Naive thymus-derived CD4-positive, alpha-beta T cell (primary cell): ENCODE data around the gene SPAAR. TPM values are rescaled to one million over a fixed set of nuclear protein-coding genes. Genes with fewer than 3 reads are reported as not detected.

Experiments used
- ATAC-seq: fragments of 150-1000 bp; cut with Tn5 transposase; 2 replicates; pipeline ENCODE4 v1.10.0; 2021; ENCODE audit warnings: mild to moderate bottlenecking, moderate library complexity
- CTCF ChIA-PET: fragments of 350-600 bp; sonication (Branson Sonifier 250); formaldehyde crosslinking; loops from one replicate; lab custom pipeline; 2021; ENCODE audit warnings: antibody characterized with exemption; lab: Charles Lee
- POLR2A ChIA-PET: fragments of 350-600 bp; sonication (Branson Sonifier 250); formaldehyde crosslinking; loops from one replicate; lab custom pipeline; 2021; ENCODE audit warnings: antibody characterized with exemption, inconsistent platforms; lab: Charles Lee
- DNase-seq, 9 donors: peaks; one replicate each; pipeline versions ENCODE4 v3.0.0 to v3.0.0-alpha.2; 2020 to 2022; ENCODE audit warnings: mixed read lengths in 1 of 9
- H3K27ac ChIP-seq: one replicate; pipeline ENCODE4 v1.7.0; 2013; ENCODE audit warnings: mild to moderate bottlenecking, low read depth, low read length, moderate library complexity
- H3K27me3 ChIP-seq, 2 donors: one replicate each; pipeline ENCODE4 v1.7.0; 2013; ENCODE audit warnings: low read length in 2 of 2, mild to moderate bottlenecking in 2 of 2, moderate library complexity in 2 of 2; ENCODE audit not compliant: control insufficient read depth in 2 of 2, insufficient read depth in 2 of 2
- H3K36me3 ChIP-seq, 3 experiments: 1 replicate in 2 of 3; 2 replicates in 1 of 3; pipeline ENCODE4 v1.7.0; 2013; ENCODE audit warnings: low read length in 3 of 3, mild to moderate bottlenecking in 3 of 3, moderate library complexity in 1 of 3; ENCODE audit not compliant: insufficient read depth in 3 of 3, control insufficient read depth in 2 of 3
- H3K4me1 ChIP-seq, 2 donors: one replicate each; pipeline ENCODE4 v1.7.0; 2013; ENCODE audit warnings: low read length in 2 of 2, mild to moderate bottlenecking in 2 of 2, moderate library complexity in 1 of 2; ENCODE audit not compliant: control insufficient read depth in 2 of 2, insufficient read depth in 2 of 2
- H3K4me3 ChIP-seq: 2 replicates; pipeline ENCODE4 v1.7.0; 2013; ENCODE audit warnings: mild to moderate bottlenecking, low read length
- H3K9me3 ChIP-seq, 3 experiments: 1 replicate in 2 of 3; 2 replicates in 1 of 3; pipeline ENCODE4 v1.7.0; 2013; ENCODE audit warnings: low read length in 3 of 3; ENCODE audit not compliant: control insufficient read depth in 2 of 3
- H3K27ac Mint-ChIP-seq, 9 donors: one replicate each; pipeline ENCODE4 v1.8.0; 2020 to 2022; ENCODE audit warnings: mixed read lengths in 9 of 9, mild to moderate bottlenecking in 8 of 9, moderate library complexity in 5 of 9, inconsistent platforms in 2 of 9
- H3K27me3 Mint-ChIP-seq, 5 donors: one replicate each; pipeline ENCODE4 v1.8.0; 2021 to 2022; ENCODE audit warnings: mixed read lengths in 5 of 5, mild to moderate bottlenecking in 1 of 5
- H3K36me3 Mint-ChIP-seq, 5 donors: one replicate each; pipeline ENCODE4 v1.8.0; 2020 to 2022; ENCODE audit warnings: mixed read lengths in 5 of 5, mild to moderate bottlenecking in 3 of 5, inconsistent platforms in 1 of 5
- H3K4me1 Mint-ChIP-seq, 7 donors: one replicate each; pipeline ENCODE4 v1.8.0; 2020 to 2022; ENCODE audit warnings: mixed read lengths in 7 of 7, mild to moderate bottlenecking in 3 of 7, inconsistent platforms in 1 of 7
- H3K4me3 Mint-ChIP-seq, 10 donors: one replicate each; pipeline ENCODE4 v1.8.0; 2020 to 2022; ENCODE audit warnings: mild to moderate bottlenecking in 10 of 10, mixed read lengths in 10 of 10, moderate library complexity in 6 of 10, inconsistent platforms in 2 of 10
- H3K9me3 Mint-ChIP-seq, 11 donors: one replicate each; pipeline ENCODE4 v1.8.0; 2020 to 2022; ENCODE audit warnings: mixed read lengths in 11 of 11, mild to moderate bottlenecking in 4 of 11, inconsistent platforms in 1 of 11, moderate library complexity in 1 of 11
- intact Hi-C, 2 donors: fragments of 100-400 bp; cut with micrococcal nuclease; formaldehyde crosslinking; loops; one replicate each; pipeline ENCODE4 v1.15.1; 2023
- polyA plus RNA-seq, 2 donors: library from polyadenylated mRNA; unstranded; fragments of 300-500 nt; fragmentation: Illumina TruSeq; gene quantifications; one replicate each; pipeline ENCODE4 v1.2.3, GENCODE V29; 2021
- total RNA-seq, 6 experiments: library from RNA in 5 of 6; stranded (reverse) in 5 of 6; gene quantifications; 1 replicate in 5 of 6; 2 replicates in 1 of 6; pipeline ENCODE4 v1.2.3 and lab custom pipeline; 2021 to 2026

Gene SPAAR
- total and polyA plus RNA-seq, 7 experiments from 2014 or later = not detected

- Histone ChIP-seq H3K27ac (no peak overlapping the region), H3K4me1 (no peaks in the 10 kb centered on the region), H3K36me3 (no peaks in the 10 kb centered on the region), H3K9me3 (no peaks in the 10 kb centered on the region), H3K4me3 (no peak overlapping the region), H3K27me3 (no peaks in the 10 kb centered on the region)
- peaks cover 0 to 25% (median 0%) of the 10 kb centered on the region in 5 donors for H3K27me3 Mint-ChIP-seq
- peak overlapping the region in 1 of 9 donors; percentile 13 for H3K27ac Mint-ChIP-seq
- DNase-seq (peak in 7 of 9 donors; percentile 47 to 74 (median 66)), ATAC-seq (peak; percentile 90)
- no peaks in the 10 kb centered on the region for H3K36me3 Mint-ChIP-seq
- no peaks in the 10 kb centered on the region for H3K9me3 Mint-ChIP-seq
- POLR2A ChIA-PET = no interaction called here
- peaks cover 0 to 18% (median 8%) of the 10 kb centered on the region in 7 donors for H3K4me1 Mint-ChIP-seq
- H3K4me3 Mint-ChIP-seq = peak overlapping the region in 1 of 10 donors; percentile 29
- CTCF ChIA-PET = interaction anchor here (0.6 to 4.4 kb wide), 15 partner anchors 9 to 666 kb away, joined by 3 to 41 read pairs (median 4); no protein-coding TSS in a partner anchor
- intact Hi-C loops = loop anchor here (1.0 to 5.0 kb wide), 5 partner anchors 52 to 211 kb away; no protein-coding TSS in a partner anchor
These were observed 45.8 kb downstream of the SPAAR start for GRCh38 chr9:35954942-35955546.

GRCh38 chr9:35956651-35957050 lies 47.4 kb downstream of the SPAAR start:
- Histone ChIP-seq H3K36me3 (no peaks in the 10 kb centered on the region), H3K4me3 (no peak overlapping the region), H3K9me3 (no peaks in the 10 kb centered on the region), H3K27ac (no peak overlapping the region), H3K27me3 (no peaks in the 10 kb centered on the region), H3K4me1 (no peaks in the 10 kb centered on the region)
- no peak for DNase-seq
- intact Hi-C loops = loop anchor here in 1 of 2 donors (5.0 kb wide), 1 partner anchor 51 kb away; no protein-coding TSS in a partner anchor
- POLR2A ChIA-PET = no interaction called here
- Mint-ChIP-seq H3K4me3 (no peak overlapping the region), H3K27ac (no peak overlapping the region), H3K4me1 (peaks cover 0 to 18% (median 8%) of the 10 kb centered on the region in 7 donors), H3K27me3 (peaks cover 0 to 27% (median 0%) of the 10 kb centered on the region in 5 donors), H3K36me3 (no peaks in the 10 kb centered on the region), H3K9me3 (no peaks in the 10 kb centered on the region)
- CTCF ChIA-PET = interaction anchor here (0.7 to 4.4 kb wide), 6 partner anchors 11 to 91 kb away, joined by 3 to 41 read pairs (median 4); no protein-coding TSS in a partner anchor
- no peak for ATAC-seq

- H3K9me3 Mint-ChIP-seq = no peaks in the 10 kb centered on the region
- Histone ChIP-seq H3K9me3 (no peaks in the 10 kb centered on the region), H3K4me3 (no peak within 1 kb of the TSS), H3K27me3 (no peaks in the 10 kb centered on the region), H3K36me3 (no peaks in the 10 kb centered on the region), H3K4me1 (no peaks in the 10 kb centered on the region), H3K27ac (no peak within 1 kb of the TSS)
- intact Hi-C loops = loop anchor here in 1 of 2 donors (5.0 kb wide), 1 partner anchor 49 kb away; no protein-coding TSS in a partner anchor
- H3K36me3 Mint-ChIP-seq = no peaks in the 10 kb centered on the region
- DNase-seq (no peak), ATAC-seq (no peak)
- H3K4me1 Mint-ChIP-seq = peaks cover 0 to 13% (median 8%) of the 10 kb centered on the region in 7 donors
- H3K27ac Mint-ChIP-seq = no peak within 1 kb of the TSS
- H3K4me3 Mint-ChIP-seq = no peak within 1 kb of the TSS
- ChIA-PET CTCF (interaction anchor here (0.6 to 4.4 kb wide), 2 partner anchors 65 to 420 kb away, joined by 4 to 41 read pairs; no protein-coding TSS in a partner anchor), POLR2A (interaction anchor here (0.8 kb wide), 1 partner anchor 118 kb away, joined by 3 read pairs; no protein-coding TSS in a partner anchor)
- H3K27me3 Mint-ChIP-seq = peaks cover 0 to 18% (median 0%) of the 10 kb centered on the region in 5 donors
These were observed 49.0 kb downstream of the SPAAR start, which contains the start of gene OR2S2 for GRCh38 chr9:35958104-35958837. Gene OR2S2 (minus strand): TSS chr9:35958154. CDS start chr9:35958098, 56 bp downstream.

- H3K27me3 ChIP-seq = no peaks in the 10 kb centered on the region
- DNase-seq (no peak), ATAC-seq (no peak)
- intact Hi-C loops = no loop called here
- H3K27ac ChIP-seq = no peak overlapping the region
- POLR2A ChIA-PET = no interaction called here
- Mint-ChIP-seq H3K36me3 (no peaks in the 10 kb centered on the region), H3K4me1 (no peaks in the 10 kb centered on the region), H3K27ac (no peak overlapping the region), H3K9me3 (peaks cover 0 to 1% (median 0%) of the 10 kb centered on the region in 11 donors), H3K4me3 (no peak overlapping the region), H3K27me3 (peaks cover 0 to 16% (median 0%) of the 10 kb centered on the region in 5 donors)
- no peak overlapping the region for H3K4me3 ChIP-seq
- CTCF ChIA-PET = interaction anchor here (1.0 to 1.7 kb wide), 4 partner anchors 15 to 63 kb away, joined by 3 to 5 read pairs (median 4); no protein-coding TSS in a partner anchor
- H3K4me1 ChIP-seq = no peaks in the 10 kb centered on the region
- no peaks in the 10 kb centered on the region for H3K9me3 ChIP-seq
- no peaks in the 10 kb centered on the region for H3K36me3 ChIP-seq
These were observed 50.9 kb downstream of the SPAAR start for GRCh38 chr9:35960039-35960655.

Other genes with a start within 250 kb of the SPAAR start
- gene ARHGEF39, start 244.3 kb upstream of the SPAAR start, total RNA-seq = 10 to 100 TPM in 1 of 5 experiments, 1 to 10 TPM in 1, under 1 TPM in 1, not detected in 2; 0.11 to 10.4 (median 1.0) TPM
- under 1 TPM; 0.12 to 0.44 TPM for gene ARHGEF39, start 244.3 kb upstream of the SPAAR start, polyA plus RNA-seq
- under 1 TPM in 1 of 5 experiments, not detected in 4; 0.36 TPM for gene CA9, start 235.6 kb upstream of the SPAAR start, total RNA-seq
- not detected for gene CA9, start 235.6 kb upstream of the SPAAR start, polyA plus RNA-seq
- 100 to 1,000 TPM in 2 of 5 experiments, 10 to 100 TPM in 3; 15.0 to 136 (median 47.6) TPM for gene TPM2, start 219.6 kb upstream of the SPAAR start, total RNA-seq
- under 1 TPM in 1 of 2 donors, not detected in 1; 0.87 TPM for gene TPM2, start 219.6 kb upstream of the SPAAR start, polyA plus RNA-seq
- gene TLN1, start 177.3 kb upstream of the SPAAR start, total RNA-seq = 100 to 1,000 TPM; 191 to 369 (median 241) TPM
- gene TLN1, start 177.3 kb upstream of the SPAAR start, polyA plus RNA-seq = 100 to 1,000 TPM in 1 of 2 donors, 10 to 100 TPM in 1; 33.8 to 112 TPM
- 10 to 100 TPM; 13.4 to 22.1 (median 20.9) TPM for gene CREB3, start 176.8 kb upstream of the SPAAR start, total RNA-seq
- 10 to 100 TPM; 33.2 to 40.2 TPM for gene CREB3, start 176.8 kb upstream of the SPAAR start, polyA plus RNA-seq
- 10 to 100 TPM; 22.7 to 55.4 (median 49.9) TPM for gene GBA2, start 160.3 kb upstream of the SPAAR start, total RNA-seq
- gene GBA2, start 160.3 kb upstream of the SPAAR start, polyA plus RNA-seq = 10 to 100 TPM; 18.0 to 24.3 TPM
- gene RGP1, start 160.2 kb upstream of the SPAAR start, total RNA-seq = 10 to 100 TPM; 21.2 to 28.8 (median 23.3) TPM
- gene RGP1, start 160.2 kb upstream of the SPAAR start, polyA plus RNA-seq = 1 to 10 TPM; 8.8 to 9.1 TPM
- under 1 TPM in 3 of 5 experiments, not detected in 2; 0.48 to 0.84 (median 0.61) TPM for gene MSMP, start 155.2 kb upstream of the SPAAR start, total RNA-seq
- gene MSMP, start 155.2 kb upstream of the SPAAR start, polyA plus RNA-seq = not detected
- 10 to 100 TPM in 3 of 5 experiments, 1 to 10 TPM in 2; 3.1 to 22.2 (median 11.2) TPM for gene NPR2, start 117.9 kb upstream of the SPAAR start, total RNA-seq
- 1 to 10 TPM; 1.0 to 1.2 TPM for gene NPR2, start 117.9 kb upstream of the SPAAR start, polyA plus RNA-seq
- gene SPAG8, start 97.2 kb upstream of the SPAAR start, total RNA-seq = 1 to 10 TPM; 2.1 to 9.1 (median 3.2) TPM
- gene SPAG8, start 97.2 kb upstream of the SPAAR start, polyA plus RNA-seq = 1 to 10 TPM; 1.2 to 1.9 TPM
- gene HINT2, start 94.4 kb upstream of the SPAAR start, total RNA-seq = 10 to 100 TPM; 14.3 to 50.7 (median 22.2) TPM
- gene HINT2, start 94.4 kb upstream of the SPAAR start, polyA plus RNA-seq = 10 to 100 TPM; 63.5 to 74.5 TPM
- gene FAM221B, start 80.8 kb upstream of the SPAAR start, total RNA-seq = under 1 TPM in 1 of 5 experiments, not detected in 4; 0.32 TPM
- not detected for gene FAM221B, start 80.8 kb upstream of the SPAAR start, polyA plus RNA-seq
- gene TMEM8B, start 80.3 kb upstream of the SPAAR start, total RNA-seq = 10 to 100 TPM in 4 of 5 experiments, 1 to 10 TPM in 1; 3.9 to 11.6 (median 10.6) TPM
- 1 to 10 TPM; 3.0 to 3.5 TPM for gene TMEM8B, start 80.3 kb upstream of the SPAAR start, polyA plus RNA-seq
- not detected for gene OR13J1, start 39.1 kb upstream of the SPAAR start, total RNA-seq
- gene OR13J1, start 39.1 kb upstream of the SPAAR start, polyA plus RNA-seq = not detected
- gene HRCT1, start 3.3 kb upstream of the SPAAR start, total RNA-seq = not detected
- gene HRCT1, start 3.3 kb upstream of the SPAAR start, polyA plus RNA-seq = not detected
- not detected for gene OR2S2, start 48.7 kb downstream of the SPAAR start, total RNA-seq
- not detected for gene OR2S2, start 48.7 kb downstream of the SPAAR start, polyA plus RNA-seq
- gene RECK, start 127.4 kb downstream of the SPAAR start, total RNA-seq = 10 to 100 TPM in 3 of 5 experiments, 1 to 10 TPM in 2; 7.4 to 16.7 (median 13.3) TPM
- 10 to 100 TPM; 23.7 to 26.2 TPM for gene RECK, start 127.4 kb downstream of the SPAAR start, polyA plus RNA-seq
- 10 to 100 TPM in 3 of 5 experiments, 1 to 10 TPM in 2; 7.7 to 74.7 (median 18.6) TPM for gene GLIPR2, start 227.2 kb downstream of the SPAAR start, total RNA-seq
- 10 to 100 TPM; 38.8 to 68.6 TPM for gene GLIPR2, start 227.2 kb downstream of the SPAAR start, polyA plus RNA-seq